ENCODE results near the gene MGST2.

The MGST2 gene

DNA sequence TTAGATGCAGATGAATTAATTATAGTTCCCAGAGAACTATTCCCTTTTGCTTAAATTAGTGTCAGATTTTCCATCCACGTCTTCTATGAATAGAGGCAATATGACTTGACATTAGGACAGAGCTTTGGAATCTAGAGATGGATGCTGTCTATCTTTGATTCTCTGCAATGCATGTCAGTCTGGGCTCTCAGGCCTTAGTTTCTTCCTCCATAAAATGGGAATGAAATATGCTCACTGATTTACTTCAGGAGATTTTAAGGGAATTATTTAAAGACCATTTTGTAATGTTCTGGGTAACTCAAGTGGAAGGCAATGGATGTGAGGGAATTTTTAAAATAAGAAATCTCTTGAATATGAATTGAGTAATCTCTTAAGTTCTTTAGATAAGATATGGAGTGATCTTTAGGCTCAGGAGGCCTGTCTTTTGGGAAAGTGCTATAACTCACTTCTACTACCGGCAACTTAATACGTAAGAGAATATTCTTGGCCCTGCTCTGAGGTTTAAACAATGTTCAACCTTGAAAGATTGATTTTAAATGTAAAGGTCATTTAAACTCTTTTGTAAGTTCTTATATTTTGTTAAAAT, 29.0 kb downstream of the MGST2 start:
- peak overlapping the region; percentile 89 for H3K27ac ChIP-seq
- TF ChIP-seq, protein P1, sequence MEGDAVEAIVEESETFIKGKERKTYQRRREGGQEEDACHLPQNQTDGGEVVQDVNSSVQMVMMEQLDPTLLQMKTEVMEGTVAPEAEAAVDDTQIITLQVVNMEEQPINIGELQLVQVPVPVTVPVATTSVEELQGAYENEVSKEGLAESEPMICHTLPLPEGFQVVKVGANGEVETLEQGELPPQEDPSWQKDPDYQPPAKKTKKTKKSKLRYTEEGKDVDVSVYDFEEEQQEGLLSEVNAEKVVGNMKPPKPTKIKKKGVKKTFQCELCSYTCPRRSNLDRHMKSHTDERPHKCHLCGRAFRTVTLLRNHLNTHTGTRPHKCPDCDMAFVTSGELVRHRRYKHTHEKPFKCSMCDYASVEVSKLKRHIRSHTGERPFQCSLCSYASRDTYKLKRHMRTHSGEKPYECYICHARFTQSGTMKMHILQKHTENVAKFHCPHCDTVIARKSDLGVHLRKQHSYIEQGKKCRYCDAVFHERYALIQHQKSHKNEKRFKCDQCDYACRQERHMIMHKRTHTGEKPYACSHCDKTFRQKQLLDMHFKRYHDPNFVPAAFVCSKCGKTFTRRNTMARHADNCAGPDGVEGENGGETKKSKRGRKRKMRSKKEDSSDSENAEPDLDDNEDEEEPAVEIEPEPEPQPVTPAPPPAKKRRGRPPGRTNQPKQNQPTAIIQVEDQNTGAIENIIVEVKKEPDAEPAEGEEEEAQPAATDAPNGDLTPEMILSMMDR (conservative IDR thresholded peaks at IDR 0.05) = no peak

DNA sequence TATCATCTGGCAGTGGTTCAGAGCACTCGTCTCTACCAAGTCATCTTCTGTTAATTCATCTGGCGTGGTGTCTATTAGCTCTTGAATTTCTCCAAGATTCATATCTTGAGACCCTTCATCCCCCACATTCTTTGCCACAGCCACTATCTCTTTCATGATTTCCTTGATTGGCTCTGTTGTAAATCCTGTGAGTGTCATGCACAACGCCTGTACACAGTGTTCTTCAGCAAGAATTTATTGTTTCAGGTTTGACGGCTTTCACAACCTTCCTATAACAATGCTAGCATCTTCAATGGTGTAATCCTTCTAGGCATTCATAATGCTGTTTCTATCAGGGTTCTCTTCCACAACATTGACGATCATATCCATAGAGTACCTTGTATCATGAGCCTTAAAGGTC, 30.9 kb downstream of the MGST2 start:
- peak overlapping the region; percentile 89 for H3K27ac ChIP-seq
- TF ChIP-seq, protein P1 (conservative IDR thresholded peaks at IDR 0.05) = no peak

DNA sequence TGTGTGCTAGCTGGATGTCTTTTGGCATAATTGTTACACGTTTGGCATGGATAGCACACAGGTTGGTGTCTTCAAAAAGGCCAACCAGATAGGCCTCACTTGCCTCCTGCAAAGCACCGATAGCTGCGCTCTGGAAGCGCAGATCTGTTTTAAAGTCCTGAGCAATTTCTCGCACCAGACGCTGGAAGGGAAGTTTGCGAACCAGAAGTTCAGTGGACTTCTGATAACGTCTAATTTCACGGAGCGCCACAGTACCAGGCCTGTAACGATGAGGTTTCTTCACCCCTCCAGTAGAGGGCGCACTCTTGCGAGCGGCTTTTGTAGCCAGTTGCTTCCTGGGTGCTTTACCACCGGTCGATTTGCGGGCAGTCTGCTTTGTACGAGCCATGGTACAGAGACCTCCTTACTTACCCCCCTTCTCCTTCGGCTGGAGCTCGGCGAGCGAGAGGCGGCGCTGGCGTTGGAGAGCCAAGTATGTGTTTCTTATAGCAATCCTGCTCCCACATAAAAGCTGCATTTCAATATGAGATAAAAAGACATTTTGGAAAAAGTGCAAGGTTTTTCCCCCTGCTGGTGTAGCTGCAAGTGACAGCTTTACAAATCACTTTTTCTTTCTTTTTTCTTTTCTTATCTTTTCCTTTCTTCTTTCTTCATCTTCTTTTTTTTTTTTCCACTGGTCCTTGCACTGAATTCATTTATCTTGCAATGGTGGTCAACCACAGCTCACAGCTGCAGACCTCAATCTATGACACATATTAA, 32.7 kb downstream of the MGST2 start:
- TF ChIP-seq, protein P1 (conservative IDR thresholded peaks at IDR 0.05) = peak; percentile 27
- peak overlapping the region; percentile 21; the same call in 1 of the 2 replicates for H3K27ac ChIP-seq

DNA sequence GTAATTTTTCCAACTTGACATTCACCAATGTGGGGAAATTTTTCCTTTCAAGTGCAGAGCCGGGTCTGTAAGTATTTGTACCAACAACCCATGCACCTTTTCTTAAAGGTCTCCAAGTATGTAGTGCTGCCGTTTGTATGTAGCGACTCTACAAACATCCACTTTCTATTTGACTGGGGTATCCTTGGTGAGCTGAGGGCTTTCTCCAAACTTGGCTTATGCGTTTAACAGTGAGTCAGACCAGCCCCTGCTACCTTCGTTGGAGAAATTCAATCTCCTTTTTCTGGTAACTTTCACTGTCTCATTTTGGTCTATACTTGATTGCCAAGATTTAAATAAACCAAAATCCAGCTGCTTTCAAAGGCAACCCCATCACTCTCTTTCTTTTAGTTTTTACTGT, 34.9 kb downstream of the MGST2 start:
- TF ChIP-seq, protein P1 (conservative IDR thresholded peaks at IDR 0.05) = no peak
- no peak overlapping the region for H3K27ac ChIP-seq

DNA sequence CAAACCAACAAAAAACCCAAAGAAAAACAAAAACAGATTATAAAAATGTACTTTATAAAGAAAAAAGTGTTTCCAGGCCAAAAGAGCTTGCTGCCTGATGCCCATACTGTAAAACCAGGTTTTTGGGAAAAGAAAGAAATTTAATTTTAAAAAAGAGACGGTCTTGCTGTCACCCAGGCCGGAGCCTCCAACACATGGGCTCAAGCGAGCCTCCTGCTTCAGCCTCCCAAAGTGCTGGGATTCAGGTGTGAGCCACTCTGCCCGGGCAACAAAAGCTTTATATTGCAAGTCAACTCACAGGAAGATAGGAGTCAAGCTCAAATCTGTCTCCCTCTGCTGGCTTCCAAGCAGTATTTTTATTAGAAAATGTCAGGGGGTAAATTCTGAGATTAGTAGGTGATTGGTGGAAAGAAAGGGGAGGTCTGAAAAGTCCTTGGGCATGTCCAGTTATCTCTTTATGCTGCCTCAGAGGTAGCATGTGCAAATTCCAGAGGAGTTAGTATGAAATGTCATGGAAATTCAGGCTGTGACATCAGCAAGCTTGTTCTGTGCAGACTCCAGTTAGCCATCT, 39.4 kb downstream of the MGST2 start:
- H3K27ac ChIP-seq = no peak overlapping the region
- TF ChIP-seq, protein P1 (conservative IDR thresholded peaks at IDR 0.05) = peak; percentile 28

DNA sequence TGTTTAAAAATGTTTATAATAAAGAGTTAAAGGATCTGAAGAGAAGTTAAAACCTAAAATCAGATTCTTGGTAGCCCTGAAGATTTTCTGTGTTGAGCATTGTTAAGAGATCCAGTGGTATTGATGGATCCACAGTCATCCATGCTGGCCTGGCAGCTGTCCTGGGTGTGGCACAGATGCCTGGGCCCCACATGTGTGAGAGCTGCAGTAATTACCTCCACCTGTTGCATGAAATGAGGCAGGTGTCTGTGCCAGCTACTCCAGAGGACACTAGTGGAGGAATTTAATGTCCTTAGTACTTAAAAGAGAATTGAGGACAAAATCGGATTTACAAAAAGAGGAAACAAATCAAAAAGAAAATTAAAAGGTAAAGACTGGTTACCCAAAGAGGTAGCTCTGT, 44.0 kb downstream of the MGST2 start:
- TF ChIP-seq, protein P1 (conservative IDR thresholded peaks at IDR 0.05) = no peak

DNA sequence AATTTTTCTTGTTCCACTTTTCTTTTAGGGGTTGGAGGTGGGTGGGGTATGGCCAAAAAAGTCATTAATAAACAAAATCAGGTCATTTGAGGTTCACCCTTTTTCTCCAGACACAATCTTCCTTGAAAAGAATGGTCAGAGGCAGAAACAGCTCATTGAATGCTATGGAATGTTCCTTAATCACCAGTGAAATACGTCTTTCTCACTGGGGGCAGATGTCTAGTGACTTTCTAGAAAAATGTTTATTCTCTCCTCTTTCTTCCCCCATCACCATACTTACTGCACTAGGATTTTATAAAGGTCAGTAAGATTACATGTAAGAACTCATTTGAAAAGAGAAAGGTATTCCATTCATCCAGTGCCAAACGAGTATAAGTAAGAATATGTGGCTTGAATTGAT, 44.5 kb downstream of the MGST2 start:
- TF ChIP-seq, protein P1 (conservative IDR thresholded peaks at IDR 0.05) = no peak
- no peak overlapping the region for H3K27ac ChIP-seq

More for the DNA sequence above, 44.0 kb downstream of the MGST2 start:
- H3K27ac ChIP-seq = no peak overlapping the region

Measured in VCaP (cell line).